Fibroblast of lung (primary cell): Measurements from ENCODE around the gene PRDM11. TPM values are rescaled to one million over a fixed set of nuclear protein-coding genes. Genes with fewer than 3 reads are reported as not detected.
A peak's percentile ranks its signal among the peaks of the same experiment; 100 is the strongest.

Source experiments
- DNase-seq, 2 donors: peaks; one replicate each; pipeline versions ENCODE4 v3.0.0 to v3.0.0-alpha.2; 2010; ENCODE audit warnings: low read depth in 2 of 2
- H2AFZ ChIP-seq: 2 replicates; pipeline ENCODE4 v1.5.1; 2012; ENCODE audit warnings: low read length, control low read depth, inconsistent platforms
- H3K27ac ChIP-seq: 2 replicates; pipeline ENCODE4 v1.5.1; 2011; ENCODE audit warnings: low read length, control low read depth; ENCODE audit not compliant: insufficient read depth
- H3K27me3 ChIP-seq: 2 replicates; pipeline ENCODE4 v1.5.1; 2011; ENCODE audit warnings: mild to moderate bottlenecking, low read length; ENCODE audit not compliant: control insufficient read depth, insufficient read depth
- H3K36me3 ChIP-seq: 2 replicates; pipeline ENCODE4 v1.5.1; 2011; ENCODE audit warnings: low read length; ENCODE audit not compliant: control insufficient read depth, insufficient read depth
- H3K4me1 ChIP-seq: 2 replicates; pipeline ENCODE4 v1.5.1; 2011; ENCODE audit warnings: low read length; ENCODE audit not compliant: control insufficient read depth, insufficient read depth; ENCODE audit errors: extremely low read depth
- H3K4me2 ChIP-seq: 2 replicates; pipeline ENCODE4 v1.5.1; 2011; ENCODE audit warnings: low read length, control low read depth; ENCODE audit not compliant: insufficient read depth; ENCODE audit errors: extremely low read depth
- H3K4me3 ChIP-seq, 4 experiments: fragments of 200-600 bp in 1 of 4; sonication (generic) in 1 of 4; replicated peaks in 1 of 4; 2 replicates each; pipeline ENCODE4 v1.5.1; 2011 to 2016; ENCODE audit warnings: low read length in 4 of 4, low read depth in 3 of 4, mild to moderate bottlenecking in 3 of 4, control low read depth in 2 of 4, inconsistent platforms in 1 of 4, mixed read lengths in 1 of 4; ENCODE audit not compliant: insufficient read depth in 1 of 4; ENCODE audit errors: control extremely low read depth in 1 of 4
- H3K79me2 ChIP-seq: 2 replicates; pipeline ENCODE4 v1.5.1; 2012; ENCODE audit warnings: mild to moderate bottlenecking, low read length, inconsistent platforms; ENCODE audit not compliant: control insufficient read depth, insufficient read depth
- H3K9ac ChIP-seq: 2 replicates; pipeline ENCODE4 v1.5.1; 2011; ENCODE audit warnings: mild to moderate bottlenecking, low read length, control low read depth; ENCODE audit not compliant: insufficient read depth
- H3K9me3 ChIP-seq: 2 replicates; pipeline ENCODE4 v1.5.1; 2012; ENCODE audit warnings: low read depth, low read length; ENCODE audit not compliant: control insufficient read depth, insufficient read depth
- H4K20me1 ChIP-seq: 2 replicates; pipeline ENCODE4 v1.5.1; 2011; ENCODE audit warnings: low read length; ENCODE audit not compliant: control insufficient read depth, insufficient read depth; ENCODE audit errors: extremely low read depth
- EZH2 ChIP-seq: IDR thresholded peaks from 2 replicates; pipeline ENCODE4 v1.5.1; 2012; ENCODE audit warnings: low read length, control low read depth, mild to moderate bottlenecking; ENCODE audit errors: missing control alignments
- polyA plus RNA-seq, 2 donors: library from polyadenylated mRNA; depleted of rRNA in 1 of 2; stranded (reverse) in 1 of 2; unstranded in 1 of 2; fragments of >200 nt; gene quantifications; 2 replicates each; pipeline ENCODE4 v1.2.1, GENCODE V29; 2011 to 2012; ENCODE audit warnings: missing spikeins in 1 of 2
- total RNA-seq: library from RNA; depleted of rRNA; stranded (reverse); fragments of >200 nt; gene quantifications from 2 replicates; pipeline ENCODE4 v1.2.1, GENCODE V29; 2014
- TF ChIP-seq, protein P1 (sequence below), 2 donors: IDR thresholded peaks in 1 of 2; conservative IDR thresholded peaks in 1 of 2; 1 replicate in 1 of 2; 2 replicates in 1 of 2; pipeline ENCODE4 v1.5.1; 2011 to 2012; ENCODE audit warnings: low read length in 2 of 2, control low read depth in 1 of 2, inconsistent platforms in 1 of 2, low read depth in 1 of 2, mild to moderate bottlenecking in 1 of 2

The PRDM11 gene
- total and polyA plus RNA-seq, 2 donors (not counting 1 experiment from before 2014, with no cell fraction given) = 3.1 to 4.0 TPM

DNA sequence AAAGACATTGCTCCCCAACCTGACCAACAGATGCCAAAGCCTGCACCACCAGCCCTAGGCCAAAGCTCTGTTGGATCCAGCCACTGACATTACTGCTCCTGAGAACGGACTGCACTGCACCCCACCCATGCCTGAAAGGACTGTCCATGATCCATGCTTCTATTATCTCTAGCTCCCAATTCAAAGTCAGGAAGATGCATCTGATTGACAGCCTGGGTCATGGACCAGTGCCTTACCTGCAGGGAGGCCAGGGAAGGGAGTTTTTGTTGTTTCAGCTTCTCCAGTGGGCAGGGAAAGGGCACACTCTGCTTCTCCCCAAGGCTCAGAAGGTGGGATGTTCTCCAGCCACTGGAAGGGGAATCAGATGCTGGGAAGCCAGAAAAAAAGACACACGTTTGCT lies 4.8 kb upstream of the PRDM11 start:
- Histone ChIP-seq H3K4me1 (peaks cover 5% of the 10 kb centered on the region), H3K9ac (no peak overlapping the region), H3K4me2 (no peak overlapping the region), H2AFZ (no peak overlapping the region), H3K79me2 (no peaks in the 10 kb centered on the region), H3K36me3 (no peaks in the 10 kb centered on the region), H3K27ac (no peak overlapping the region), H3K4me3 (no peak overlapping the region), H4K20me1 (no peaks in the 10 kb centered on the region), H3K9me3 (no peaks in the 10 kb centered on the region), H3K27me3 (peaks cover 22% of the 10 kb centered on the region)
- no peak for DNase-seq
- TF ChIP-seq, protein P1, sequence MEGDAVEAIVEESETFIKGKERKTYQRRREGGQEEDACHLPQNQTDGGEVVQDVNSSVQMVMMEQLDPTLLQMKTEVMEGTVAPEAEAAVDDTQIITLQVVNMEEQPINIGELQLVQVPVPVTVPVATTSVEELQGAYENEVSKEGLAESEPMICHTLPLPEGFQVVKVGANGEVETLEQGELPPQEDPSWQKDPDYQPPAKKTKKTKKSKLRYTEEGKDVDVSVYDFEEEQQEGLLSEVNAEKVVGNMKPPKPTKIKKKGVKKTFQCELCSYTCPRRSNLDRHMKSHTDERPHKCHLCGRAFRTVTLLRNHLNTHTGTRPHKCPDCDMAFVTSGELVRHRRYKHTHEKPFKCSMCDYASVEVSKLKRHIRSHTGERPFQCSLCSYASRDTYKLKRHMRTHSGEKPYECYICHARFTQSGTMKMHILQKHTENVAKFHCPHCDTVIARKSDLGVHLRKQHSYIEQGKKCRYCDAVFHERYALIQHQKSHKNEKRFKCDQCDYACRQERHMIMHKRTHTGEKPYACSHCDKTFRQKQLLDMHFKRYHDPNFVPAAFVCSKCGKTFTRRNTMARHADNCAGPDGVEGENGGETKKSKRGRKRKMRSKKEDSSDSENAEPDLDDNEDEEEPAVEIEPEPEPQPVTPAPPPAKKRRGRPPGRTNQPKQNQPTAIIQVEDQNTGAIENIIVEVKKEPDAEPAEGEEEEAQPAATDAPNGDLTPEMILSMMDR (conservative IDR thresholded peaks at IDR 0.05 in 1 of 2, IDR thresholded peaks at IDR 0.05 in 1 of 2; ENCODE audit: low read depth in 1 of 2, low read length in 2 of 2) = no peak
- no peak for TF ChIP-seq EZH2

DNA sequence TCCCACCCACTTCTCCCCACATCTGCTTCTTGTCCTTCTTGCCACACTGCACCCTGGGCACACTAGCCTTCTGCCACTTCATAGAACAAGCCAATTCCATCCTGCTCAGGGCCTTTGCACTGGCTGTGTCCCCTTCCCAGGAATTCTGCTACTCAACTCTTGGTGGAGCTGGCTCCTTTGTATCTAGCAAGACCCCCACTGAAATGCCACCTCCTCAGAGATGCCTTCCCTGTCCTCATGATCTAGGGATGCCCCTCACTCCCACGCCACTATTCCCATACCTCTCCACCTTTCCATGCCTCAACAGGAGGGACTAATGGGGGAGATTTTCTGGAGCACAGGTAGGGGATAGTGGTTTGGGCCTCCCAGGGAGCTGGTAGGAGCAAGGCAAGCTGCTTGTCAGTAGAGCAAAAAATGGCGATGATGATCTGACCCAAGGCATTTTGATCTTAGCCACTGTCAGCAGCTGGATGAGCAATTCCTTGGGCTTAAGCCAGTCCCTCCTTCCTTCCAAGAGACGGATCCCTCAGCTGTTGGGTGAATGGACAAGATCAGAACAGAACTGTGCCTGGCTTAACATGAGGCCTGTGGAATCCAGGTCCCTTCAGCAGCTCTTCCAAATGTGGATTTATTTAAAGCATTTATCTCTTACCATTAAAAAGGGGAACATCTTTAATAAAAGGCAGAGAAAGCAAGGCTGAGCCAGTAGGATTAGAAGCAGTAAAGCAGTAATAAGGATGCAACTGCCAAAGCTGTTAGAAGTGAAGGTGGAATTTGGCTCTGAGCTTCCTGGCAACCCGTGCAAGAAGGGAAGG lies 4.0 kb upstream of the PRDM11 start:
- no peak for TF ChIP-seq EZH2
- TF ChIP-seq, protein P1 (conservative IDR thresholded peaks at IDR 0.05 in 1 of 2, IDR thresholded peaks at IDR 0.05 in 1 of 2; ENCODE audit: low read depth in 1 of 2, low read length in 2 of 2) = no peak
- H3K4me3 ChIP-seq = no peak overlapping the region
- H2AFZ ChIP-seq = no peak overlapping the region
- DNase-seq = peak in 1 of 2 donors; percentile 16
- H3K36me3 ChIP-seq = no peaks in the 10 kb centered on the region
- H3K9me3 ChIP-seq = no peaks in the 10 kb centered on the region
- H3K79me2 ChIP-seq = no peaks in the 10 kb centered on the region
- no peak overlapping the region for H3K27ac ChIP-seq
- peaks cover 22% of the 10 kb centered on the region for H3K27me3 ChIP-seq
- no peak overlapping the region for H3K9ac ChIP-seq
- H4K20me1 ChIP-seq = no peaks in the 10 kb centered on the region
- H3K4me1 ChIP-seq = peaks cover 5% of the 10 kb centered on the region
- H3K4me2 ChIP-seq = no peak overlapping the region

DNA sequence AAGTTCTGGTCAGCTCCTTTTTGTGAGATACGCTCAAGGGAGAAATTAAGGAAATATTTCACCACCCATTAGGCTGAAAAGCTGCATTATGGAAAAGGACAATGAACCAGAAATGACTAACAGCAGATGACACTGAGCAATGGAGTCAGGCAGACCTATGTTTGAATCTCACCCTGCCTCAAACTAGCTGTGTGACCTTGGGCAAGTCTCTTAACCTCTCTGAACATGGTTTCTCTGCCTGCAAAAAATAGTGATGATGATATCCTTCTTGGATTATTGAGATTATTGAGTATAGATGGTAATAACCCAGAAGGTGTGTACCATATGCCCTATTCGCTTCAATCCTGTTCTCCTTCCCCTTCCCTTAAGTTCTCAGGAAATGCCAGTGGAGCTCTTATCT lies 2.9 kb upstream of the PRDM11 start:
- peaks cover 5% of the 10 kb centered on the region for H3K4me1 ChIP-seq
- no peak for DNase-seq
- H3K79me2 ChIP-seq = no peaks in the 10 kb centered on the region
- no peaks in the 10 kb centered on the region for H3K36me3 ChIP-seq
- H3K27ac ChIP-seq = no peak overlapping the region
- no peak overlapping the region for H3K9ac ChIP-seq
- H2AFZ ChIP-seq = no peak overlapping the region
- H3K9me3 ChIP-seq = no peaks in the 10 kb centered on the region
- TF ChIP-seq EZH2 = no peak
- TF ChIP-seq, protein P1 (conservative IDR thresholded peaks at IDR 0.05 in 1 of 2, IDR thresholded peaks at IDR 0.05 in 1 of 2; ENCODE audit: low read depth in 1 of 2, low read length in 2 of 2) = no peak
- no peak overlapping the region for H3K4me3 ChIP-seq
- no peak overlapping the region for H3K4me2 ChIP-seq
- H4K20me1 ChIP-seq = no peaks in the 10 kb centered on the region
- H3K27me3 ChIP-seq = peaks cover 16% of the 10 kb centered on the region
